K562 (cell line): ENCODE data around the gene UNC119B. TPM values are rescaled to one million over a fixed set of nuclear protein-coding genes. Genes with fewer than 3 reads are reported as not detected.

Experiments used
- BRCA1 ChIP-seq, 2 experiments: fragments of 450-650 bp in 1 of 2; sonication (generic) in 1 of 2; formaldehyde crosslinking in 1 of 2; IDR thresholded peaks; 2 replicates each; pipeline versions ENCODE4 v1.5.0 to v1.6.1; 2017 to 2020; ENCODE audit warnings: mild to moderate bottlenecking in 1 of 2, missing genetic modification reagents in 1 of 2
- CREB1 ChIP-seq, 2 experiments: sonication (generic) in 1 of 2; formaldehyde crosslinking in 1 of 2; IDR thresholded peaks; 2 replicates each; pipeline versions ENCODE4 v1.6.1 to v1.8.0; 2012 to 2022; ENCODE audit warnings: inconsistent platforms in 1 of 2, mild to moderate bottlenecking in 1 of 2, missing genetic modification reagents in 1 of 2, moderate library complexity in 1 of 2
- CTCFL ChIP-seq: IDR thresholded peaks from 2 replicates; pipeline ENCODE4 v1.6.1; 2011; ENCODE audit warnings: borderline replicate concordance, low read depth, mild to moderate bottlenecking, moderate library complexity, low read length; ENCODE audit not compliant: insufficient read depth, poor library complexity, severe bottlenecking
- ETV6 ChIP-seq, 3 experiments: fragments of 150-350 bp in 1 of 3; sonication (generic) in 1 of 3; formaldehyde crosslinking in 1 of 3; IDR thresholded peaks; 2 replicates each; pipeline versions ENCODE4 v1.6.1 to v1.8.0; 2014 to 2022; ENCODE audit warnings: borderline replicate concordance in 2 of 3, low read depth in 2 of 3, antibody characterized with exemption in 1 of 3, low read length in 1 of 3, mild to moderate bottlenecking in 1 of 3, missing genetic modification reagents in 1 of 3
- FOXK2 ChIP-seq, 2 experiments: fragments of 450-650 bp; IDR thresholded peaks in 1 of 2; conservative IDR thresholded peaks in 1 of 2; 2 replicates each; pipeline ENCODE4 v1.6.1; 2016; ENCODE audit warnings: low read depth in 2 of 2, mild to moderate bottlenecking in 1 of 2
- FOXP1 ChIP-seq: sonication (generic); formaldehyde crosslinking; IDR thresholded peaks from 2 replicates; pipeline ENCODE4 v1.8.0; 2022; ENCODE audit warnings: mild to moderate bottlenecking, missing genetic modification reagents
- ILK ChIP-seq: fragments of 450-650 bp; IDR thresholded peaks from 2 replicates; pipeline ENCODE4 v1.6.1; 2016; ENCODE audit warnings: missing genetic modification characterization, low read depth, mild to moderate bottlenecking, missing compliant biosample characterization, moderate library complexity, borderline replicate concordance
- MCM7 ChIP-seq, 2 experiments: fragments of 450-650 bp; IDR thresholded peaks; 2 replicates each; pipeline ENCODE4 v1.6.1; 2016 to 2018
- OTX1 ChIP-seq: fragments of 450-650 bp; formaldehyde crosslinking; IDR thresholded peaks from 2 replicates; pipeline ENCODE4 v1.4.0; 2022; ENCODE audit warnings: mild to moderate bottlenecking
- PATZ1 ChIP-seq: fragments of 250-450 bp; sonication (Bioruptor Pico); IDR thresholded peaks from 2 replicates; pipeline ENCODE4 v1.5.0; 2020; ENCODE audit warnings: mild to moderate bottlenecking, borderline replicate concordance
- PBX2 ChIP-seq, 2 experiments: IDR thresholded peaks in 1 of 2; conservative IDR thresholded peaks in 1 of 2; 2 replicates each; pipeline ENCODE4 v1.6.1; 2016; ENCODE audit warnings: low read depth in 2 of 2, mild to moderate bottlenecking in 1 of 2, missing compliant biosample characterization in 1 of 2, missing genetic modification characterization in 1 of 2, moderate library complexity in 1 of 2
- SPI1 ChIP-seq: IDR thresholded peaks from 2 replicates; pipeline ENCODE4 v1.6.1; 2011; ENCODE audit warnings: low read depth, low read length, control low read depth, borderline replicate concordance
- TEAD2 ChIP-seq: fragments of 450-650 bp; IDR thresholded peaks from 2 replicates; pipeline ENCODE4 v1.6.1; 2016; ENCODE audit warnings: missing genetic modification characterization, control low read depth, missing compliant biosample characterization
- ZNF184 ChIP-seq: sonication (generic); formaldehyde crosslinking; IDR thresholded peaks from 2 replicates; pipeline ENCODE4 v1.5.0; 2020; ENCODE audit warnings: missing genetic modification reagents
- ZNF232 ChIP-seq: sonication (generic); formaldehyde crosslinking; IDR thresholded peaks from 2 replicates; pipeline ENCODE4 v1.8.0; 2022; ENCODE audit warnings: mild to moderate bottlenecking, missing genetic modification reagents
- ZNF239 ChIP-seq: fragments of 250-450 bp; sonication (Bioruptor Pico); IDR thresholded peaks from 2 replicates; pipeline ENCODE4 v1.4.0; 2020; ENCODE audit warnings: mild to moderate bottlenecking
- ZNF354B ChIP-seq: fragments of 250-450 bp; sonication (Bioruptor Pico); IDR thresholded peaks from 2 replicates; pipeline ENCODE4 v1.4.0; 2020
- ZNF384 ChIP-seq: IDR thresholded peaks from 2 replicates; pipeline ENCODE4 v1.6.1; 2012; ENCODE audit warnings: low read depth, low read length, improper control_type of control experiment
- ZNF668 ChIP-seq: fragments of 250-450 bp; sonication (Bioruptor Pico); IDR thresholded peaks from 2 replicates; pipeline ENCODE4 v1.8.0; 2022; ENCODE audit warnings: mild to moderate bottlenecking, inconsistent platforms
- polyA plus RNA-seq, 8 experiments: library from polyadenylated mRNA; depleted of rRNA in 4 of 8; stranded (reverse) in 5 of 8; unstranded in 3 of 8; fragments of >200 nt; fragmentation: Nextera tagmentation in 2 of 8; fragmentation: Illumina TruSeq in 1 of 8; extraction: Ambion mirVana in 2 of 8; extraction: Trizol in 1 of 8; gene quantifications; 2 replicates each; pipeline versions ENCODE4 v1.2.1 to v1.2.3, GENCODE V29; 2011 to 2014; ENCODE audit warnings: inconsistent platforms in 1 of 8, missing spikeins in 1 of 8
- total RNA-seq, 7 experiments: library from RNA; depleted of rRNA in 6 of 7; stranded (reverse); fragments of >200 nt in 6 of 7; fragmentation: Illumina TruSeq in 2 of 7; extraction: Trizol in 2 of 7; gene quantifications; 2 replicates each; pipeline versions ENCODE4 v1.2.1 to v1.2.3, GENCODE V29; 2011 to 2021; ENCODE audit warnings: low replicate concordance in 1 of 7

Gene UNC119B
- total and polyA plus RNA-seq, 9 of the 15 experiments (the other 6 are each of a cell fraction or from before 2014, with no cell fraction given) = 4.0 to 34.5 (median 15.1) TPM

GRCh38 chr12:120686690-120687577 lies 23.3 kb upstream of the UNC119B start, which contains the start of gene MLEC (continued):
- TF ChIP-seq CREB1 (IDR thresholded peaks at IDR 0.05) = no peak; the same call in 1 of the 2 replicates
- no peak; the same call in 1 of the 2 replicates for TF ChIP-seq CREB1 (CRISPR knock-in tag; IDR thresholded peaks at IDR 0.05)
- no peak for TF ChIP-seq MCM7 (IDR thresholded peaks at IDR 0.05)
- no peak for TF ChIP-seq BRCA1 (IDR thresholded peaks at IDR 0.05)
- TF ChIP-seq BRCA1 (CRISPR knock-in tag; IDR thresholded peaks at IDR 0.05) = no peak
- TF ChIP-seq ILK (tag) = no peak
- TF ChIP-seq CTCFL = no peak
- no peak for TF ChIP-seq ZNF354B (CRISPR knock-in tag)
- no peak for TF ChIP-seq PBX2 (CRISPR knock-in tag; IDR thresholded peaks at IDR 0.05; ENCODE audit: low read depth)
- no peak for TF ChIP-seq PBX2 (tag; conservative IDR thresholded peaks at IDR 0.05; ENCODE audit: low read depth)
- TF ChIP-seq FOXP1 (CRISPR knock-in tag) = peak; percentile 71; the same call in 1 of the 2 replicates
- TF ChIP-seq SPI1 = peak; percentile 65; the same call in 1 of the 2 replicates
- TF ChIP-seq ZNF184 (CRISPR knock-in tag) = no peak
- TF ChIP-seq PATZ1 (CRISPR knock-in tag) = no peak
- no peak for TF ChIP-seq OTX1 (CRISPR knock-in tag)
- TF ChIP-seq ZNF384 = peak; percentile 43; the same call in 1 of the 2 replicates
- no peak for TF ChIP-seq ZNF668 (CRISPR knock-in tag)
- TF ChIP-seq ZNF232 (CRISPR knock-in tag) = no peak
- TF ChIP-seq ETV6 (IDR thresholded peaks at IDR 0.05; ENCODE audit: borderline replicate concordance in 1 of 2, low read depth in 2 of 2, low read length in 1 of 2) = no peak
- TF ChIP-seq ETV6 (CRISPR knock-in tag; IDR thresholded peaks at IDR 0.05; ENCODE audit: borderline replicate concordance) = no peak
- no peak for TF ChIP-seq TEAD2 (tag)
- TF ChIP-seq FOXK2 (conservative IDR thresholded peaks at IDR 0.05 in 1 of 2, IDR thresholded peaks at IDR 0.05 in 1 of 2; ENCODE audit: low read depth in 2 of 2) = peak; percentile 57 to 64; a peak in 1 of 4 replicates
- TF ChIP-seq ZNF239 (CRISPR knock-in tag) = no peak
